HEK293T (cell line): ENCODE measurements around the gene FAM210B.

Experiments
- SP1 ChIP-seq: fragments of 450-650 bp; IDR thresholded peaks from 2 replicates; pipeline ENCODE4 v1.6.1; 2017
- TF ChIP-seq, protein P1 (sequence below): fragments of 450-650 bp; IDR thresholded peaks from 2 replicates; pipeline ENCODE4 v1.6.1; 2016

DNA sequence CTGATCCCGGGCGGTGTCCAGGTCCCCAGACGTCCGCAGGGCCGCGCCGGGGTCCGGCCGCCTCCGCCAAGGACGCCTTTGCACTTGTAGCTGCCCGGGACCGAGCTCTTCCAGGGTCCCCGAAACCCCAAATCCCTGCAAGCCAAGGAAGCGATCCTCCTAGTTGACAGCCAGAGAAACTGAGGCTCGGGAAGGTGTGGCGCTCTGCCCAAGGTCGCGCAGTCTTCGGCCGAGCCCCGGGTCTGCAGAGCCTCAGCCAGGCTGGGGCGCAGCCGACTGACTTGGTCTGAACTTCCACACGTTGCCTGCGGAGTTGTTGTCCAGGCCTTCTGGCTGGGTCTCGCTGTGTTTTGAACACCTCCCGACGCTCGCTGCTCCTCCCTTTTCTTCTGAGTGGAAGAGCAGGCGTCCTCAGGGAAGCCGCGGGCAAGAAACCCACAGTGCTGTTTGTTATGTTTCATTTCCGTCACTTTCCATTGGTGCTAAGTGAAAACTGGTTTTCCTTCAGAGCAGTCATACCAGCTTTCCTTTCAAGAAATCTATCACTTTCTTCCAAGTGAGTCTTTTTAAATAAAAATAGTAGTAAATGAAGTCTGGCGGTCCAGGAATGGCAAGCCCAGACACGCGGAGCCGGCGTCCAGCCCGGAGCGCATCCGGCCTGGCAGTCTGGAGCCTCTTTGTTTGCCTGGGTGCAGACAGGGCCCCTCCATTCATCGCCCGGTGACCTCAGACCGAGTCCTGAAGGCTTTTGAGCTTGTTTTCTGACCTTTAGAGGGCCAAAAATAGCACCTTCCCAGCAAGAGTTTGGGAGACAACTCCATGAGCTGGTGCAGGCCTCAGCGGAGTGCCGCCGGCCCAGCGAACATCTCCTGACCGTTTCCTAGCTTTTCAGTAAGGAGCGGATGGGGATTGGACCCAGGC lies 698 bp downstream of the FAM210B start:
- no peak for TF ChIP-seq SP1
- TF ChIP-seq, protein P1, sequence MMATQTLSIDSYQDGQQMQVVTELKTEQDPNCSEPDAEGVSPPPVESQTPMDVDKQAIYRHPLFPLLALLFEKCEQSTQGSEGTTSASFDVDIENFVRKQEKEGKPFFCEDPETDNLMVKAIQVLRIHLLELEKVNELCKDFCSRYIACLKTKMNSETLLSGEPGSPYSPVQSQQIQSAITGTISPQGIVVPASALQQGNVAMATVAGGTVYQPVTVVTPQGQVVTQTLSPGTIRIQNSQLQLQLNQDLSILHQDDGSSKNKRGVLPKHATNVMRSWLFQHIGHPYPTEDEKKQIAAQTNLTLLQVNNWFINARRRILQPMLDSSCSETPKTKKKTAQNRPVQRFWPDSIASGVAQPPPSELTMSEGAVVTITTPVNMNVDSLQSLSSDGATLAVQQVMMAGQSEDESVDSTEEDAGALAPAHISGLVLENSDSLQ: no peak
